ENCODE results near the gene MYL7.
"Not testable (repeated sequence)": the region's sequence is repeated elsewhere in the genome, so short reads cannot be mapped to it uniquely, and the experiment has no call there.

MYL7 gene

GRCh38 chr7:44128721-44129582 lies 12.2 kb downstream of the MYL7 start:
- no peak overlapping the region for H3K9ac ChIP-seq (ENCODE audit: low read length)
- H3K79me2 ChIP-seq (ENCODE audit: low read length), result no peaks in the 10 kb centered on the region
- no peak for DNase-seq
- 0 out of 2 replicates have a peak, but pooled peaks cover under 1% of the 10 kb centered on the region for H3K4me1 ChIP-seq (ENCODE audit: low read length)
- H2AFZ ChIP-seq (ENCODE audit: low read length), result no peak overlapping the region
- no peak overlapping the region for H3K27ac ChIP-seq (ENCODE audit: low read length)
- no peaks in the 10 kb centered on the region for H3K9me3 ChIP-seq (replicated peaks; ENCODE audit: insufficient read depth, low read length)
- no peaks in the 10 kb centered on the region for H3K9me2 ChIP-seq (replicated peaks; ENCODE audit: insufficient read depth, low read length)
- H3K4me2 ChIP-seq (ENCODE audit: low read depth, low read length), result no peak overlapping the region
- H4K20me1 ChIP-seq (ENCODE audit: insufficient read depth, low read length), result no peaks in the 10 kb centered on the region
- no peaks in the 10 kb centered on the region for H3F3A ChIP-seq (ENCODE audit: insufficient read depth, low read length)
- H3K4me3 ChIP-seq (ENCODE audit: low read length), result no peak overlapping the region
- H3K36me3 ChIP-seq (replicated peaks; ENCODE audit: insufficient read depth, low read length), result no peaks in the 10 kb centered on the region
- TF ChIP-seq EZH2 (optimal IDR thresholded peaks at IDR 0.05; ENCODE audit: low read depth, low read length), result no peak
- no peak for TF ChIP-seq CTCF (IDR thresholded peaks at IDR 0.05; ENCODE audit: low read length)
- TF ChIP-seq EZH2phosphoT487 (IDR thresholded peaks at IDR 0.05; ENCODE audit: low read length), result no peak
- no peaks in the 10 kb centered on the region for H3K27me3 ChIP-seq (replicated peaks; ENCODE audit: insufficient read depth, low read length)

GRCh38 chr7:44127161-44127560 lies 14.0 kb downstream of the MYL7 start:
- Histone ChIP-seq H3K27me3 (replicated peaks; ENCODE audit: insufficient read depth, low read length) (no peaks in the 10 kb centered on the region), H3K79me2 (ENCODE audit: low read length) (peaks cover 11% of the 10 kb centered on the region), H3K27ac (ENCODE audit: low read length) (no peak overlapping the region), H3K9me3 (replicated peaks; ENCODE audit: insufficient read depth, low read length) (no peaks in the 10 kb centered on the region), H2AFZ (ENCODE audit: low read length) (no peak overlapping the region), H4K20me1 (ENCODE audit: insufficient read depth, low read length) (no peaks in the 10 kb centered on the region), H3K4me2 (ENCODE audit: low read depth, low read length) (no peak overlapping the region), H3F3A (ENCODE audit: insufficient read depth, low read length) (no peaks in the 10 kb centered on the region), H3K4me3 (ENCODE audit: low read length) (no peak overlapping the region), H3K4me1 (ENCODE audit: low read length) (peaks cover 5% of the 10 kb centered on the region), H3K36me3 (replicated peaks; ENCODE audit: insufficient read depth, low read length) (no peaks in the 10 kb centered on the region), H3K9me2 (replicated peaks; ENCODE audit: insufficient read depth, low read length) (no peaks in the 10 kb centered on the region), H3K9ac (ENCODE audit: low read length) (no peak overlapping the region)
- no peak for DNase-seq
- TF ChIP-seq EZH2phosphoT487 (IDR thresholded peaks at IDR 0.05; ENCODE audit: low read length) (no peak), EZH2 (optimal IDR thresholded peaks at IDR 0.05; ENCODE audit: low read depth, low read length) (no peak), CTCF (IDR thresholded peaks at IDR 0.05; ENCODE audit: low read length) (no peak)

- Histone ChIP-seq H3K4me1 (ENCODE audit: low read length) (peaks cover 11% of the 10 kb centered on the region), H3K79me2 (ENCODE audit: low read length) (peaks cover 17% of the 10 kb centered on the region)
- not testable (repeated sequence) for H3F3A ChIP-seq (ENCODE audit: insufficient read depth, low read length); H3K27me3 ChIP-seq (replicated peaks; ENCODE audit: insufficient read depth, low read length); H3K27ac ChIP-seq (ENCODE audit: low read length); H3K9me2 ChIP-seq (replicated peaks; ENCODE audit: insufficient read depth, low read length); H4K20me1 ChIP-seq (ENCODE audit: insufficient read depth, low read length); H2AFZ ChIP-seq (ENCODE audit: low read length); H3K4me3 ChIP-seq (ENCODE audit: low read length); DNase-seq; H3K9me3 ChIP-seq (replicated peaks; ENCODE audit: insufficient read depth, low read length); H3K4me2 ChIP-seq (ENCODE audit: low read depth, low read length); H3K9ac ChIP-seq (ENCODE audit: low read length); H3K36me3 ChIP-seq (replicated peaks; ENCODE audit: insufficient read depth, low read length)
Measured at GRCh38 chr7:44126574-44126973, 14.6 kb downstream of the MYL7 start.

GRCh38 chr7:44124822-44125202 lies 16.3 kb downstream of the MYL7 start:
- Histone ChIP-seq H3K4me2 (ENCODE audit: low read depth, low read length) (no peak overlapping the region), H3K27me3 (replicated peaks; ENCODE audit: insufficient read depth, low read length) (no peaks in the 10 kb centered on the region), H3K9me2 (replicated peaks; ENCODE audit: insufficient read depth, low read length) (no peaks in the 10 kb centered on the region)

More at GRCh38 chr7:44124822-44125202, 16.3 kb downstream of the MYL7 start:
- Histone ChIP-seq H3K27ac (ENCODE audit: low read length) (no peak overlapping the region), H3K4me1 (ENCODE audit: low read length) (peaks cover 13% of the 10 kb centered on the region), H2AFZ (ENCODE audit: low read length) (no peak overlapping the region), H4K20me1 (ENCODE audit: insufficient read depth, low read length) (no peaks in the 10 kb centered on the region), H3K4me3 (ENCODE audit: low read length) (no peak overlapping the region), H3K79me2 (ENCODE audit: low read length) (peaks cover 34% of the 10 kb centered on the region), H3K9ac (ENCODE audit: low read length) (no peak overlapping the region), H3K36me3 (replicated peaks; ENCODE audit: insufficient read depth, low read length) (peaks cover 4% of the 10 kb centered on the region; the same call in 1 of the 2 replicates), H3F3A (ENCODE audit: insufficient read depth, low read length) (no peaks in the 10 kb centered on the region), H3K9me3 (replicated peaks; ENCODE audit: insufficient read depth, low read length) (no peaks in the 10 kb centered on the region)
- no peak for DNase-seq
- TF ChIP-seq EZH2phosphoT487 (IDR thresholded peaks at IDR 0.05; ENCODE audit: low read length) (no peak), EZH2 (optimal IDR thresholded peaks at IDR 0.05; ENCODE audit: low read depth, low read length) (no peak), CTCF (IDR thresholded peaks at IDR 0.05; ENCODE audit: low read length) (no peak)

All from MM.1S (cell line).